HG02642 (cell line): Measurements from ENCODE around the gene RAB33B.
"Not testable (repeated sequence)": the region's sequence is repeated elsewhere in the genome, so short reads cannot be mapped to it uniquely, and the experiment has no call there.

Experiments used
- ATAC-seq: cut with Tn5 transposase; IDR thresholded peaks from one replicate; pipeline ENCODE4 v1.9.1; 2021; ENCODE audit warnings: mild to moderate bottlenecking; ENCODE audit not compliant: unreplicated experiment, poor library complexity

The RAB33B gene

GRCh38 chr4:139461022-139461628 lies 7.2 kb downstream of the RAB33B start:
- ATAC-seq: no peak

GRCh38 chr4:139464512-139464911 lies 10.6 kb downstream of the RAB33B start:
- not testable (repeated sequence) for ATAC-seq

- no peak for ATAC-seq
Observed at GRCh38 chr4:139465922-139466321, 12.0 kb downstream of the RAB33B start.

- ATAC-seq: not testable (repeated sequence)
Observed at GRCh38 chr4:139468756-139469155, 14.8 kb downstream of the RAB33B start.

- no peak for ATAC-seq
Observed at GRCh38 chr4:139469216-139469615, 15.3 kb downstream of the RAB33B start.

- ATAC-seq: no peak
Observed at GRCh38 chr4:139469869-139470268, 15.9 kb downstream of the RAB33B start.

GRCh38 chr4:139470295-139470694 lies 16.4 kb downstream of the RAB33B start:
- ATAC-seq: no peak

- no peak for ATAC-seq
Observed at GRCh38 chr4:139470997-139471665, 17.2 kb downstream of the RAB33B start.

- ATAC-seq: no peak
Observed at GRCh38 chr4:139472852-139473251, 18.9 kb downstream of the RAB33B start.

- ATAC-seq: no peak
Observed at GRCh38 chr4:139476363-139476762, 22.4 kb downstream of the RAB33B start.

GRCh38 chr4:139481465-139481864 lies 27.5 kb downstream of the RAB33B start:
- ATAC-seq: no peak

GRCh38 chr4:139483000-139483399 lies 29.1 kb downstream of the RAB33B start:
- no peak for ATAC-seq

- no peak for ATAC-seq
Observed at GRCh38 chr4:139484783-139485311, 30.9 kb downstream of the RAB33B start.

GRCh38 chr4:139488442-139488841 lies 34.5 kb downstream of the RAB33B start:
- ATAC-seq: no peak

- ATAC-seq: no peak
Observed at GRCh38 chr4:139489638-139490037, 35.7 kb downstream of the RAB33B start.

- no peak for ATAC-seq
Observed at GRCh38 chr4:139492429-139492828, 38.5 kb downstream of the RAB33B start.

GRCh38 chr4:139493176-139493575 lies 39.3 kb downstream of the RAB33B start:
- ATAC-seq: no peak

- no peak for ATAC-seq
Observed at GRCh38 chr4:139499186-139499585, 45.3 kb downstream of the RAB33B start.

GRCh38 chr4:139501117-139501516 lies 47.2 kb downstream of the RAB33B start:
- ATAC-seq: no peak

- no peak for ATAC-seq
Observed at GRCh38 chr4:139501527-139501926, 47.6 kb downstream of the RAB33B start.

GRCh38 chr4:139501927-139502899 lies 48.3 kb downstream of the RAB33B start:
- no peak for ATAC-seq
